PC-9 (cell line): ENCODE results near the gene SLC35A1. TPM values are rescaled to one million over a fixed set of nuclear protein-coding genes. Genes with fewer than 3 reads are reported as not detected.

Experiments used
- BruUV-seq: library from RNA; stranded (reverse); fragments of 400-500 nt; replicated peaks from 2 replicates; lab custom pipeline; 2021; lab: Mats Ljungman, UMichigan
- CTCF ChIA-PET: fragments of 300-600 bp; sonication (Branson Sonifier 250); formaldehyde crosslinking; loops from one replicate; lab custom pipeline; 2022; ENCODE audit warnings: antibody characterized with exemption; lab: Charles Lee
- POLR2A ChIA-PET: fragments of 300-600 bp; sonication (Branson Sonifier 250); formaldehyde crosslinking; loops from one replicate; lab custom pipeline; 2022; ENCODE audit warnings: antibody characterized with exemption; ENCODE audit not compliant: unreplicated experiment; lab: Charles Lee
- DNase-seq, 2 experiments: peaks; one replicate each; pipeline versions ENCODE4 v3.0.0 to v3.0.0-alpha.2; 2015 to 2022; ENCODE audit warnings: mixed read lengths in 1 of 2
- H2AFZ ChIP-seq: fragments of 200-600 bp; sonication (generic); 2 replicates; pipeline ENCODE4 v1.8.1; 2017; ENCODE audit warnings: antibody characterized with exemption
- H3F3A ChIP-seq: fragments of 200-600 bp; sonication (generic); 2 replicates; pipeline ENCODE4 v1.8.1; 2017; ENCODE audit warnings: antibody characterized with exemption, mild to moderate bottlenecking, low read depth; ENCODE audit not compliant: insufficient read depth
- H3K27ac ChIP-seq: fragments of 200-600 bp; sonication (generic); 2 replicates; pipeline ENCODE4 v1.6.1; 2016; ENCODE audit warnings: mixed run types
- H3K27me3 ChIP-seq: fragments of 200-600 bp; sonication (generic); 2 replicates; pipeline ENCODE4 v1.6.1; 2016; ENCODE audit warnings: low read depth, mixed run types; ENCODE audit not compliant: insufficient read depth
- H3K36me3 ChIP-seq: fragments of 200-600 bp; sonication (generic); 2 replicates; pipeline ENCODE4 v1.6.1; 2016; ENCODE audit warnings: low read depth, mixed run types
- H3K4me1 ChIP-seq: fragments of 200-600 bp; sonication (generic); replicated peaks from 2 replicates; pipeline ENCODE4 v1.6.1; 2016; ENCODE audit warnings: mixed run types; ENCODE audit not compliant: insufficient read depth
- H3K4me2 ChIP-seq: fragments of 200-600 bp; sonication (generic); 2 replicates; pipeline ENCODE4 v1.6.1; 2017; ENCODE audit warnings: mixed run types
- H3K4me3 ChIP-seq: fragments of 200-600 bp; sonication (generic); 2 replicates; pipeline ENCODE4 v1.6.1; 2016; ENCODE audit warnings: mixed run types
- H3K79me2 ChIP-seq: fragments of 200-600 bp; sonication (generic); 2 replicates; pipeline ENCODE4 v1.6.1; 2017; ENCODE audit warnings: low read depth, mixed run types
- H3K9me2 ChIP-seq: fragments of 200-600 bp; sonication (generic); 2 replicates; pipeline ENCODE4 v1.8.1; 2017; ENCODE audit warnings: mild to moderate bottlenecking; ENCODE audit not compliant: insufficient read depth
- H3K9me3 ChIP-seq: fragments of 200-600 bp; sonication (generic); 2 replicates; pipeline ENCODE4 v1.8.1; 2016; ENCODE audit warnings: low read depth; ENCODE audit not compliant: insufficient read depth
- H4K20me1 ChIP-seq: fragments of 200-600 bp; sonication (generic); 2 replicates; pipeline ENCODE4 v1.8.1; 2017; ENCODE audit not compliant: insufficient read depth
- EZH2 ChIP-seq: fragments of 200-600 bp; sonication (generic); IDR thresholded peaks from 2 replicates; pipeline ENCODE4 v1.8.0; 2017; ENCODE audit warnings: antibody characterized with exemption, low read depth
- intact Hi-C: fragments of 100-400 bp; cut with micrococcal nuclease; formaldehyde crosslinking; loops from one replicate; pipeline ENCODE4 v1.10.0; 2022; ENCODE audit not compliant: unreplicated experiment
- total RNA-seq: library from RNA; stranded (reverse); gene quantifications from 2 replicates; pipeline ENCODE4 v1.2.3, GENCODE V29; 2021
- TF ChIP-seq, protein P1 (sequence below): fragments of 200-600 bp; sonication (generic); conservative IDR thresholded peaks from 2 replicates; pipeline ENCODE4 v1.6.1; 2017; ENCODE audit warnings: mixed run types, antibody characterized with exemption, mild to moderate bottlenecking, moderate library complexity

The SLC35A1 gene
- total RNA-seq, 1 experiment from 2014 or later, result 9.3 TPM

DNA sequence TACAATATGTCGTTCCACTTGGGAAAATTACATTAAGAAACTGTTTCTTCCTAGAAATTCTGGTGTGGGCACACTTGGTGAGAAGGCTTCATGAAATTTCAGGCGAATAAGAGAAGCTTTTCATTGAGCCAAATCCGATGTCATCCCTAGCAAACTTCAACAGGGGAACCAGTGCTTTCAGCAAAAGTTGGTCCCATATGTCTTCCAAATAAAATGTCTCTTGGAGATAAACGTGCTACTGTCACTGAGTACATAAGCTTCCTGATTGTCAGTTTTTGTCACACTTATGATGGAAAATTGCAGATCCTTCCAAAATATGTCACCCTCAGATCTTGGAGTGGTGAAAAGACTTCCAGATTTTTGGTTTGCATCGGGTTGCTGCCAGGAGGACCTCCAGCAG is 31.1 kb upstream of the SLC35A1 start:
- no peak overlapping the region for H2AFZ ChIP-seq
- no peak overlapping the region for H3K4me2 ChIP-seq
- H3K79me2 ChIP-seq, result no peaks in the 10 kb centered on the region
- no peaks in the 10 kb centered on the region for H3K36me3 ChIP-seq
- POLR2A ChIA-PET, result no interaction called here
- intact Hi-C loops, result no loop called here
- no peaks in the 10 kb centered on the region for H3K27me3 ChIP-seq
- no peak for DNase-seq
- H3K4me1 ChIP-seq, result no peaks in the 10 kb centered on the region
- no peak overlapping the region for H3K27ac ChIP-seq
- no peaks in the 10 kb centered on the region for H3F3A ChIP-seq
- no peak for TF ChIP-seq EZH2
- TF ChIP-seq, protein P1, sequence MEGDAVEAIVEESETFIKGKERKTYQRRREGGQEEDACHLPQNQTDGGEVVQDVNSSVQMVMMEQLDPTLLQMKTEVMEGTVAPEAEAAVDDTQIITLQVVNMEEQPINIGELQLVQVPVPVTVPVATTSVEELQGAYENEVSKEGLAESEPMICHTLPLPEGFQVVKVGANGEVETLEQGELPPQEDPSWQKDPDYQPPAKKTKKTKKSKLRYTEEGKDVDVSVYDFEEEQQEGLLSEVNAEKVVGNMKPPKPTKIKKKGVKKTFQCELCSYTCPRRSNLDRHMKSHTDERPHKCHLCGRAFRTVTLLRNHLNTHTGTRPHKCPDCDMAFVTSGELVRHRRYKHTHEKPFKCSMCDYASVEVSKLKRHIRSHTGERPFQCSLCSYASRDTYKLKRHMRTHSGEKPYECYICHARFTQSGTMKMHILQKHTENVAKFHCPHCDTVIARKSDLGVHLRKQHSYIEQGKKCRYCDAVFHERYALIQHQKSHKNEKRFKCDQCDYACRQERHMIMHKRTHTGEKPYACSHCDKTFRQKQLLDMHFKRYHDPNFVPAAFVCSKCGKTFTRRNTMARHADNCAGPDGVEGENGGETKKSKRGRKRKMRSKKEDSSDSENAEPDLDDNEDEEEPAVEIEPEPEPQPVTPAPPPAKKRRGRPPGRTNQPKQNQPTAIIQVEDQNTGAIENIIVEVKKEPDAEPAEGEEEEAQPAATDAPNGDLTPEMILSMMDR, result no peak
- no peak overlapping the region for H3K4me3 ChIP-seq
- CTCF ChIA-PET, result no interaction called here
- no peaks in the 10 kb centered on the region for H3K9me3 ChIP-seq
- no peaks in the 10 kb centered on the region for H3K9me2 ChIP-seq
- no peaks in the 10 kb centered on the region for H4K20me1 ChIP-seq
- no TSS peak for BruUV-seq

DNA sequence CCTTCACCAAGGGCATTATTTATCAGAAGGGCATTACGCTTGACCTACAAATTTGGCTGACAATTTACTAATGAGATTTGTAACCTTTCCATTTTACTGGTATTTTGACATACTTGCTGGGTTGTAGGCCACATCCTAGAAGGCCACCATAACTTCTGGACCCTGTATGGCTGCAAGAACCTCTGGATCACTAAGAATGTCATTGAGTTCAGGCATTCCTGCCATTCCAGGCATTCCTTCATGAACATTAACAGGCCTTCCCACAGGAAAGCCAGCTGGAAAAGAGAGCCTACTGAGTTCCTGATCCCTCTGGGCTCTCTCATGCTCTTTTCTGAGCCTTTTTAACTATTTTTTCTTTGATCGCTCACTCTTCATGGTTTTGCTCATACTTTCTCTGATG is 28.4 kb upstream of the SLC35A1 start:
- no peak for DNase-seq
- no peaks in the 10 kb centered on the region for H3K79me2 ChIP-seq
- intact Hi-C loops, result no loop called here
- H3K4me3 ChIP-seq, result no peak overlapping the region
- no peak overlapping the region for H3K27ac ChIP-seq
- no peaks in the 10 kb centered on the region for H3K4me1 ChIP-seq
- POLR2A ChIA-PET, result no interaction called here
- H2AFZ ChIP-seq, result no peak overlapping the region
- no peaks in the 10 kb centered on the region for H3K36me3 ChIP-seq
- H3F3A ChIP-seq, result no peaks in the 10 kb centered on the region
- no peak overlapping the region for H3K4me2 ChIP-seq
- no peaks in the 10 kb centered on the region for H3K27me3 ChIP-seq
- H3K9me2 ChIP-seq, result no peaks in the 10 kb centered on the region
- H3K9me3 ChIP-seq, result no peaks in the 10 kb centered on the region
- TF ChIP-seq, protein P1, result no peak
- TF ChIP-seq EZH2, result no peak
- no peaks in the 10 kb centered on the region for H4K20me1 ChIP-seq
- CTCF ChIA-PET, result no interaction called here
- BruUV-seq, result no TSS peak

DNA sequence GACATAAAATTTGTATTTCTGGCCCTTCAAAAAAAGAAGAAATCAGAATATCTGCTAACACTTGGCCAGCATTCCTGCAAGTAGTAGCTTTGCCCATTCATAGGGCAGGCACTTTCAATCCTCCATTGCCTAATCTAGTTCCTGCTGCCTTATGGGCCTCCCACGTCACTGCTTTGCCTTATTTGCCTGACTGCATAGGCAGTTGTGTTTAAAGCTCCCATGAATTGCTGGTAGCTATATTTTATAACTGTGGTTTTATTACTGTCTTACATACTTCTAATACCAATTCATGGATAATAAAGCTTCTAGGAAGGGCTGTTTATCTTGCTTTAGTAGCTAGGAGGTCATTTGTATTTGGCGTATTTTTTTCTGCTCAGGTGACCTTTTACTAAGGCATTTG is 7.7 kb upstream of the SLC35A1 start:
- CTCF ChIA-PET, result no interaction called here
- intact Hi-C loops, result no loop called here
- POLR2A ChIA-PET, result no interaction called here

More for the DNA sequence above, 7.7 kb upstream of the SLC35A1 start:
- no TSS peak for BruUV-seq
- H3K79me2 ChIP-seq, result no peaks in the 10 kb centered on the region
- TF ChIP-seq, protein P1, result no peak
- no peak for TF ChIP-seq EZH2
- no peak overlapping the region for H3K27ac ChIP-seq
- no peaks in the 10 kb centered on the region for H3F3A ChIP-seq
- no peaks in the 10 kb centered on the region for H3K9me2 ChIP-seq
- H4K20me1 ChIP-seq, result no peaks in the 10 kb centered on the region
- no peaks in the 10 kb centered on the region for H3K27me3 ChIP-seq
- DNase-seq, result no peak
- H3K9me3 ChIP-seq, result no peaks in the 10 kb centered on the region
- no peak overlapping the region for H3K4me2 ChIP-seq
- no peaks in the 10 kb centered on the region for H3K36me3 ChIP-seq
- no peak overlapping the region for H2AFZ ChIP-seq
- H3K4me3 ChIP-seq, result no peak overlapping the region
- H3K4me1 ChIP-seq, result no peaks in the 10 kb centered on the region
